H1 (cell line): Measurements from ENCODE around the gene SUMF1. TPM values are rescaled to one million over a fixed set of nuclear protein-coding genes. Genes with fewer than 3 reads are reported as not detected.

Experiments used
- FOSL1 ChIP-seq: IDR thresholded peaks from 2 replicates; pipeline ENCODE4 v1.6.1; 2011; ENCODE audit warnings: mild to moderate bottlenecking, low read depth, low read length, moderate library complexity; ENCODE audit not compliant: insufficient read depth
- NRF1 ChIP-seq: IDR thresholded peaks from 2 replicates; pipeline ENCODE4 v1.6.1; 2011; ENCODE audit warnings: mild to moderate bottlenecking, low read depth, low read length, improper control_type of control experiment
- RNF2 ChIP-seq: fragments of 200-900, 300-1000 bp; sonication (generic); IDR thresholded peaks from 2 replicates; pipeline ENCODE4 v1.7.1; 2016; ENCODE audit warnings: borderline replicate concordance, low read depth, mild to moderate bottlenecking, antibody characterized with exemption, low read length; ENCODE audit not compliant: poor library complexity, severe bottlenecking; ENCODE audit errors: missing control alignments
- polyA plus RNA-seq, 7 experiments: library from polyadenylated mRNA; depleted of rRNA in 3 of 7; stranded (reverse) in 5 of 7; unstranded in 2 of 7; fragments of >200 nt in 5 of 7; fragments of 200-250 nt in 2 of 7; gene quantifications; 1 replicate in 5 of 7; 2 replicates in 1 of 7; 4 replicates in 1 of 7; pipeline versions ENCODE4 v1.2.1 to v1.2.3, GENCODE V29; 2011 to 2013; ENCODE audit warnings: missing spikeins in 2 of 7, mixed read lengths in 2 of 7
- total RNA-seq: library from RNA; stranded (reverse); fragmentation: NEBNext Ultra II Directional; extraction: Animal tissue kit (Norgen Biotek cat#: 25700); gene quantifications from 2 replicates; pipeline ENCODE4 v1.2.1, GENCODE V29; 2021

SUMF1 gene
- total and polyA plus RNA-seq, 2 of the 8 experiments (the other 6 are each of a cell fraction or from before 2014, with no cell fraction given) = 12.5 to 15.0 TPM

GRCh38 chr3:4335840-4336562, 131.1 kb downstream of the SUMF1 start (continued):
- TF ChIP-seq RNF2 (no peak), FOSL1 (no peak), NRF1 (no peak)
